ENCODE results near the gene CDC73.
"Not testable (repeated sequence)": the region's sequence is repeated elsewhere in the genome, so short reads cannot be mapped to it uniquely, and the experiment has no call there.

GRCh38 chr1:193266794-193267193, 145.0 kb downstream of the CDC73 start:
- TF ChIP-seq, protein P1, sequence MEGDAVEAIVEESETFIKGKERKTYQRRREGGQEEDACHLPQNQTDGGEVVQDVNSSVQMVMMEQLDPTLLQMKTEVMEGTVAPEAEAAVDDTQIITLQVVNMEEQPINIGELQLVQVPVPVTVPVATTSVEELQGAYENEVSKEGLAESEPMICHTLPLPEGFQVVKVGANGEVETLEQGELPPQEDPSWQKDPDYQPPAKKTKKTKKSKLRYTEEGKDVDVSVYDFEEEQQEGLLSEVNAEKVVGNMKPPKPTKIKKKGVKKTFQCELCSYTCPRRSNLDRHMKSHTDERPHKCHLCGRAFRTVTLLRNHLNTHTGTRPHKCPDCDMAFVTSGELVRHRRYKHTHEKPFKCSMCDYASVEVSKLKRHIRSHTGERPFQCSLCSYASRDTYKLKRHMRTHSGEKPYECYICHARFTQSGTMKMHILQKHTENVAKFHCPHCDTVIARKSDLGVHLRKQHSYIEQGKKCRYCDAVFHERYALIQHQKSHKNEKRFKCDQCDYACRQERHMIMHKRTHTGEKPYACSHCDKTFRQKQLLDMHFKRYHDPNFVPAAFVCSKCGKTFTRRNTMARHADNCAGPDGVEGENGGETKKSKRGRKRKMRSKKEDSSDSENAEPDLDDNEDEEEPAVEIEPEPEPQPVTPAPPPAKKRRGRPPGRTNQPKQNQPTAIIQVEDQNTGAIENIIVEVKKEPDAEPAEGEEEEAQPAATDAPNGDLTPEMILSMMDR (optimal IDR thresholded peaks at IDR 0.05 in 1 of 3, IDR thresholded peaks at IDR 0.05 in 1 of 3, conservative IDR thresholded peaks at IDR 0.05 in 1 of 3; ENCODE audit: extremely low read depth in 1 of 3, insufficient read depth in 2 of 3, low read length in 3 of 3) = not testable (repeated sequence)
- TF ChIP-seq EZH2 (IDR thresholded peaks at IDR 0.05; ENCODE audit: low read length) = not testable (repeated sequence)

Measured in keratinocyte (primary cell).